ENCODE results near the gene GPD1L. TPM values are rescaled to one million over a fixed set of nuclear protein-coding genes. Genes with fewer than 3 reads are reported as not detected.

The GPD1L gene
- total RNA-seq, 3 donors from 2014 or later (not counting 1 experiment from before 2014, with no cell fraction given): 14.8 to 35.3 (median 28.4) TPM

- TF ChIP-seq CTCF (IDR thresholded peaks at IDR 0.05): peak; percentile 84
- Histone ChIP-seq H3K4me3 (ENCODE audit: low read length) (no peak overlapping the region), H3K4me1 (ENCODE audit: control insufficient read depth, insufficient read depth, low read length) (no peaks in the 10 kb centered on the region), H3K27me3 (ENCODE audit: control insufficient read depth, insufficient read depth, low read length) (no peaks in the 10 kb centered on the region), H3K36me3 (ENCODE audit: control insufficient read depth, insufficient read depth, low read length) (peaks cover 25% of the 10 kb centered on the region), H3K9me3 (ENCODE audit: control insufficient read depth, insufficient read depth, low read length) (no peaks in the 10 kb centered on the region), H3K27ac (ENCODE audit: low read length) (no peak overlapping the region)
- DNase-seq: peak in 1 of 2 donors; percentile 84
- Mint-ChIP-seq H3K4me1 (peaks cover under 1 to 6% of the 10 kb centered on the region in 2 donors), H3K9me3 (no peaks in the 10 kb centered on the region), H3K27ac (no peak overlapping the region), H3K4me3 (no peak overlapping the region), H3K27me3 (ENCODE audit: low read depth in 2 of 2) (no peaks in the 10 kb centered on the region), H3K36me3 (peaks cover 8% of the 10 kb centered on the region)
- peak; percentile 68 to 77 (median 72) for ATAC-seq
- intact Hi-C loops (cut with micrococcal nuclease): loop anchor here (10.0 kb wide), 1 partner anchor 589 kb away; no protein-coding TSS in a partner anchor
- 74% methylated on average over 11 of the region's 11 CpGs for WGBS (ENCODE audit: insufficient coverage)
Observed at GRCh38 chr3:32143849-32144757, 37.7 kb downstream of the GPD1L start.

- Mint-ChIP-seq H3K9me3 (no peaks in the 10 kb centered on the region), H3K27me3 (ENCODE audit: low read depth in 2 of 2) (no peaks in the 10 kb centered on the region), H3K36me3 (peaks cover 8% of the 10 kb centered on the region), H3K4me3 (no peak overlapping the region), H3K4me1 (peaks cover 0 to 6% of the 10 kb centered on the region in 2 donors), H3K27ac (no peak overlapping the region)
- no peaks in the 10 kb centered on the region for H3K9me3 ChIP-seq (ENCODE audit: control insufficient read depth, insufficient read depth, low read length)
- H3K4me1 ChIP-seq (ENCODE audit: control insufficient read depth, insufficient read depth, low read length): no peaks in the 10 kb centered on the region
- no peak overlapping the region for H3K4me3 ChIP-seq (ENCODE audit: low read length)
- H3K27ac ChIP-seq (ENCODE audit: low read length): no peak overlapping the region
- TF ChIP-seq CTCF (IDR thresholded peaks at IDR 0.05): no peak
- intact Hi-C loops (cut with micrococcal nuclease): loop anchor here (5.0 to 10.0 kb wide), 2 partner anchors 592 to 1379 kb away; no protein-coding TSS in a partner anchor
- no peak for DNase-seq
- ATAC-seq: no peak
- WGBS (ENCODE audit: insufficient coverage): 12% methylated on average over 3 of the region's 3 CpGs
- no peaks in the 10 kb centered on the region for H3K27me3 ChIP-seq (ENCODE audit: control insufficient read depth, insufficient read depth, low read length)
- H3K36me3 ChIP-seq (ENCODE audit: control insufficient read depth, insufficient read depth, low read length): peaks cover 29% of the 10 kb centered on the region
Observed at GRCh38 chr3:32146746-32147211, 40.4 kb downstream of the GPD1L start.

GRCh38 chr3:32147509-32147908 is 41.1 kb downstream of the GPD1L start:
- WGBS (ENCODE audit: insufficient coverage): no CpG with 5 or more reads among the region's 1 CpG
- Mint-ChIP-seq H3K36me3 (peaks cover 11% of the 10 kb centered on the region), H3K9me3 (no peaks in the 10 kb centered on the region), H3K4me1 (peaks cover 0 to 6% of the 10 kb centered on the region in 2 donors), H3K27me3 (ENCODE audit: low read depth in 2 of 2) (no peaks in the 10 kb centered on the region), H3K4me3 (no peak overlapping the region), H3K27ac (no peak overlapping the region)
- DNase-seq (no peak), ATAC-seq (no peak)
- TF ChIP-seq CTCF (IDR thresholded peaks at IDR 0.05): no peak
- Histone ChIP-seq H3K4me3 (ENCODE audit: low read length) (no peak overlapping the region), H3K36me3 (ENCODE audit: control insufficient read depth, insufficient read depth, low read length) (peaks cover 34% of the 10 kb centered on the region), H3K9me3 (ENCODE audit: control insufficient read depth, insufficient read depth, low read length) (no peaks in the 10 kb centered on the region), H3K27ac (ENCODE audit: low read length) (no peak overlapping the region), H3K27me3 (ENCODE audit: control insufficient read depth, insufficient read depth, low read length) (no peaks in the 10 kb centered on the region), H3K4me1 (ENCODE audit: control insufficient read depth, insufficient read depth, low read length) (no peaks in the 10 kb centered on the region)
- intact Hi-C loops (cut with micrococcal nuclease): loop anchor here (5.0 to 10.0 kb wide), 2 partner anchors 593 to 1380 kb away; no protein-coding TSS in a partner anchor

Measured in natural killer cell (primary cell).